ENCODE data around the gene TGFB1I1. TPM values are rescaled to one million over a fixed set of nuclear protein-coding genes. Genes with fewer than 3 reads are reported as not detected.
"Not testable (repeated sequence)": the region's sequence is repeated elsewhere in the genome, so short reads cannot be mapped to it uniquely, and the experiment has no call there.

Gene TGFB1I1
- total RNA-seq, 1 donor, result 9.4 TPM

GRCh38 chr16:31507929-31508705 lies 36.2 kb downstream of the TGFB1I1 start, which contains the start of gene RUSF1:
Gene RUSF1 (minus strand): TSS chr16:31508391. CDS start chr16:31508373, 18 bp downstream.
- peak; percentile 55 to 90 (median 85) for DNase-seq (ENCODE audit: low read depth in 2 of 3, low spot score in 2 of 3)

- DNase-seq (ENCODE audit: low read depth in 2 of 3, low spot score in 2 of 3), result no peak
These were observed 36.8 kb downstream of the TGFB1I1 start for GRCh38 chr16:31508706-31509195.

DNA sequence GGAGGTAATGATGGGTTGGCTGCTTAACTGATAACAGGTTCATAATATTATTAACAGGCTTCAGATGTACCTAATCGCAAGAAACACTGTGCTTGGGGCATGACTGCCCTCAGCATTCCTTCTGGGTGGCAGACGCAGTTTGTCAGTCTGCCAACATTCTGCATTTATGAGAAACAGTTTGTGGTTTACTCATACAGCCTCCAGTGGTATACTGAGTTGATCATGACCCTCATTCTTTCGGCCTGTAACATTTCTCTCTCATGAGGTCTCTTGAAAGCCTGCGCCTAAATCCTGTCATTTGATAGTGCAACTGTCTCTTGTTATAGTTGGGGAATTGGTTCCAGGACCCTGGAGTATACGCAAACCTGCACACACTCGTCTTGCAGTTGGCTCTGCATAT lies 41.2 kb downstream of the TGFB1I1 start:
- no peak for DNase-seq (ENCODE audit: low read depth in 2 of 3, low spot score in 2 of 3)

DNA sequence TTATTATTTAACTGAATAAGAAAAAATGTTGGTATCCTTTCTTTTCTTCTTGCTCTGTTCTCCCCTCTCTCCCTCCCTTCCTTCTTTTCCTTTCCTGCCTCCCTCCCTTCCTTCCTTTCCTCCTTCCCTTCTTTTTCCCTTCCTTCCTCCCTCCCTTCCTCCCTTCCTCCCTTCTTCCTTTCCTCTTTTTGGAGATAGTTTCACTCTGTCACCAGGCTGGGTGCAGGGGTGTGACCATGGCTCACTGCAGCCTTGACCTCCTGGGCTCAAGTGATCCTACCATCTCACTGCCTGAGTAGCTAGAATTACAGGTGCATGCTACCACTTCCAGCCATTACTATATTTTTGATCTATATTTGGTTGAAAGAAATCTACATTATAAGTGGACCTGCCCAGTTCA lies 41.9 kb downstream of the TGFB1I1 start:
- DNase-seq (ENCODE audit: low read depth in 2 of 3, low spot score in 2 of 3), result no peak

DNA sequence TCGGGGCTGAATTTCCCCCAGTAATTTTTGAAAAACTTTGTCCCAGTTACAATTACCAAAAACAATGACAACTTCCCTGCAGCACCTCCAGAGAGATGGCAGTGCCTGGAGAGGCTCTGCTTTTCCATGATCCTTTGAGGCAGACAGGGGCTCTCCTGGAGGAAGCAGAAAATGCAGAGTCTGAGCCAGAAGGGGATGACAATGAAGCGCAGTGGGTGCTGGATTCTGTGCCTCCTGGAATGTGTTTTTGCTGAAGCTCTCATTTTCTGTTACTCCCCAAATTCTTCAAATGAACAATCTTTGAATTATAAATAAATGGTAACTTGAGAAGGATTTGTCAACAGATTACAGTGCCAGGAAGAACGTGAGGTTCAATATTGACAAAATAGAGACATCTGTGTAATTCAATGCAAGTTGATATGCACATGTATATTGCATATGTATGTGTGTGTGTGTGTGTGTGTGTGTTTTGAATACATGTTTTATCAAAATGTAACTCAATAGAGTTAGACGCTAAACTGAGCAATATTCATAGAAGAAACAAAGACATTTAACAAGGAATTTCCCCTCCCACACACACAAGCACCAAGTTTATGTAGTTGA lies 45.9 kb downstream of the TGFB1I1 start:
- DNase-seq (ENCODE audit: low read depth in 2 of 3, low spot score in 2 of 3), result no peak

GRCh38 chr16:31519759-31520431 lies 47.9 kb downstream of the TGFB1I1 start:
- DNase-seq (ENCODE audit: low read depth in 2 of 3, low spot score in 2 of 3), result no peak

- DNase-seq (ENCODE audit: low read depth in 2 of 3, low spot score in 2 of 3), result no peak
These were observed 49.4 kb downstream of the TGFB1I1 start for GRCh38 chr16:31521368-31521767.

DNA sequence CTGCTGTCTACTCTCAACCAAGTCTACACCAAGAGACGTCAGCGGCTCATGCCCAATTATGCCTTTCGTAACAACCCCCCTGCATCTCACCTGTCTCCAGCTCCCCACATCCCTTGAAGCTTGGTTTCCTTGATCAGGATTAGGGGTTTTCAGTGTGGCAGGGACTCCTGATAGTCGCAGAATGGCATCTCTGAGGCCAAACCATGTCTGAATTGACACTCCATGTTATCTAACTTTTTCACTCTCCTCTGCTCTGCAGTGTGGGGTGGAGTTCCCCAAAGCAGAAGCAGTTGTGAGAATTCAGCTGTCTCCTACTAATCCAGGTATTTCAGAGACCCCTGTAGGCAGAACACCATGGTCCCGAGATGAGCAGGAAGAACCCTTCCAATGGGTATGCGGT lies 50.1 kb downstream of the TGFB1I1 start:
- DNase-seq (ENCODE audit: low read depth in 2 of 3, low spot score in 2 of 3), result no peak

DNA sequence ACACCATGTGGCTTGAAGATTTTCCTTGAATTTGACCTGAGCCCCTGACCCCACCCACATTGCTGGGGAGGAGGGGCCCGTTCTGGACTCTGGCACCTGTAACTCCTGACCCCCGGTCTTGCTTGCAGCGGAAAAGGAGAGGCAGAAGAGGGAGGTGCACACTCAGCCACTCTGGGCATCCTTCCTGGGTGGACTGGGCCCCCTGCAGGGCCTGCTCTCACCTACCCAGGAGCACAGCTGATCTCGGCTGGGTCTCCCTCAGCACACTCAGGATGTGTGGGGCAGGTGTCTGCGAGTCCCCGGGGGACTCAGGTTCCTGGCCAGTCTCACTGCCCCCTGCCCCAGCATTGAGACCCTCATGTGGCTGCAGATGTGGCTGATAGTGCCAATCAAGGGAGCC lies 51.8 kb downstream of the TGFB1I1 start:
- DNase-seq (ENCODE audit: low read depth in 2 of 3, low spot score in 2 of 3), result not testable (repeated sequence)

DNA sequence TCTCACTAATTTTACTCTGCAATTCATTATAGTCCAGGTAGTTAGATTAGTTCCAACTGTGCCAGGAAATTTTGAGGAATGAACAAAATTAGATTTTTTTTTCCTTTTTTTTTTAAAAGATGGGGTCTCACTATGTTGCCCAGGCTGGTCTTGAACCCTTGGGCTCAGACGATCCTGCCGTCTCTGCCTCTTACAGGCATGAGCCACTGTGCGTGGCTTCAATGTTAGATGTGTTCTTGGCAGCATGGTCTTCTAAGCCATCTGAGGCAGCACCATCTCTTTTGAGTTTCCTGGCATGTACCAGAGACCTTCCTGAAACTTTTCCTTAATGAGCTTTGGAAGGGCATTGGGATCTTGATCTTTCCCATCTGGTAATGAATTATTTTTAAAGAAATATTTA lies 53.2 kb downstream of the TGFB1I1 start:
- no peak for DNase-seq (ENCODE audit: low read depth in 2 of 3, low spot score in 2 of 3)

Other genes starting within 250 kb of the TGFB1I1 start
- gene ITGAM, start 212.2 kb upstream of the TGFB1I1 start, total RNA-seq, result 6.2 TPM
- 18.6 TPM for gene ITGAX, start 117.0 kb upstream of the TGFB1I1 start, total RNA-seq
- gene ITGAD, start 78.8 kb upstream of the TGFB1I1 start, total RNA-seq, result not detected
- not detected for gene COX6A2, start 43.8 kb upstream of the TGFB1I1 start, total RNA-seq
- gene ZNF843, start 29.4 kb upstream of the TGFB1I1 start, total RNA-seq, result 1.1 TPM
- 39.3 TPM for gene ARMC5, start 12.7 kb upstream of the TGFB1I1 start, total RNA-seq
- gene SLC5A2, start 11.0 kb downstream of the TGFB1I1 start, total RNA-seq, result 0.81 TPM
- gene RUSF1, start 36.2 kb downstream of the TGFB1I1 start, total RNA-seq, result 83.2 TPM
- gene AHSP, start 55.7 kb downstream of the TGFB1I1 start, total RNA-seq, result 1.6 TPM

All from hematopoietic multipotent progenitor cell (in vitro differentiated cells).